ENCODE results near the gene CD2BP2.
A peak's percentile ranks its signal among the peaks of the same experiment; 100 is the strongest.

The CD2BP2 gene

DNA sequence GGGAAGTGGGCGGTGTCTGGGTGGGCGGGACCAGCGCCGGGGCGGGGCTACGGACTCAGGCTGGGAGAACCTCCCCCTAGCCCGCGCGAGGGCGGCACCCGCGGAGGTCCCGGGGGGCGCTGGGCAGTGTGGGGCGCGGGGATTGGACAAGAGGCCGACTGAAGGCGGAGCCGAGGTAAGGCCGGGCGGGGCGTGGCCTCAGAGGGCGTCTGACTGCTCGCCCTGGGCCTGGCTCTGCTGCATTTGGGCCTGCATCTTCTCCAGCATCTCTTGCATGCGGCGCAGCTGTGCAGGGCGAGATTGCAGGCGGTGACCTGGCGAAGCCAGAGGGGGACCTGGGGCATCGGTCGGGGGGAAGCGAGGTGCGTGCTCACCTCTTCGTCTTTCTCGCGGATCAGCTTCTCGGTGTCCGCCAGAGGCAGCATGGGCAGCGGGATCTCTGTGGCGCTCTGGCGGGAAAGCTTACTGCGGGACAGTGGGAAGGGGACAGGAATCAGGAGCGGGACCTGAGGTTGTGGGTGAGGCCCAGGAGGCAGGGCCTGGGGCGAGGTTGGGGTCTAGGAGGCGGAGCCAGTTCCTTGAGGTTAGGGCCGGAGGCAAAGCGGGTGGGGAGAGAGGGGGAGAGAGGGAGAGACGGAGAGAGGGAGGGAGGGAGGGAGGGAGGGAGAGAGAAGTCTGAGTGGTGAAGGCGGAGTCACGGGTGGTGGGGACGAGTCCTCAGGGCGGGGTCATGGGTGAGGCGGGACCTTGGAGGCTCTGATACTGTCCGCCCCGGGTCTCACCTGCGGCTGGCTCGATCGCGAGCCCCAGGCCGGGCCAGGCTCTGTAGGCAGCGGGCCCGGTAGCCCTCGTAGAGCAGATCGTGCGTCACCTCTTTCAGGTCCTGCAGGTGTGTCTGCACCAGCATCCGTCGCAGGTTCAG, 23.4 kb upstream of the CD2BP2 start:
- DNase-seq (ENCODE audit: low read depth), result peak; percentile 95

DNA sequence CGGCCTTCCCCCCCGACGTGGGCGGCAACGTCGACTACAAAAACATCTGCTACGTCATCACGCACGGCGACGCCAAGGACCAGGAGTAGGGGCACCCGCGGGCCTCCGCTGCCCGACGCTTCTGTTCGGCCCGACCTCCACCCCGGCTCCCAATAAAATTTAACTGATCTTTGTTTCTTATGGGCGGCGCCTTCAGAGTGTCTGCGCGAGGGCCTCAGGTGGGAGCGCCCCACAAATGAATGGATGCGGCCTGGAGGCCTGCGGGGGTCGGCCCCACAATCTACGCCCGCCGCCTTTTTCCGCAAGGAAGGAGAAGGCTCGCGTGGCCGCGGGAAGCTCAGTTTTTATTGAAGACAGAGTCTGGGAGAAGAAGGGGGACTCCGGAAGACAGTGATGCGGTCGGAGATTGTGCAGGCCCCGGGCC, 22.7 kb upstream of the CD2BP2 start:
- DNase-seq (ENCODE audit: low read depth), result peak; percentile 63

DNA sequence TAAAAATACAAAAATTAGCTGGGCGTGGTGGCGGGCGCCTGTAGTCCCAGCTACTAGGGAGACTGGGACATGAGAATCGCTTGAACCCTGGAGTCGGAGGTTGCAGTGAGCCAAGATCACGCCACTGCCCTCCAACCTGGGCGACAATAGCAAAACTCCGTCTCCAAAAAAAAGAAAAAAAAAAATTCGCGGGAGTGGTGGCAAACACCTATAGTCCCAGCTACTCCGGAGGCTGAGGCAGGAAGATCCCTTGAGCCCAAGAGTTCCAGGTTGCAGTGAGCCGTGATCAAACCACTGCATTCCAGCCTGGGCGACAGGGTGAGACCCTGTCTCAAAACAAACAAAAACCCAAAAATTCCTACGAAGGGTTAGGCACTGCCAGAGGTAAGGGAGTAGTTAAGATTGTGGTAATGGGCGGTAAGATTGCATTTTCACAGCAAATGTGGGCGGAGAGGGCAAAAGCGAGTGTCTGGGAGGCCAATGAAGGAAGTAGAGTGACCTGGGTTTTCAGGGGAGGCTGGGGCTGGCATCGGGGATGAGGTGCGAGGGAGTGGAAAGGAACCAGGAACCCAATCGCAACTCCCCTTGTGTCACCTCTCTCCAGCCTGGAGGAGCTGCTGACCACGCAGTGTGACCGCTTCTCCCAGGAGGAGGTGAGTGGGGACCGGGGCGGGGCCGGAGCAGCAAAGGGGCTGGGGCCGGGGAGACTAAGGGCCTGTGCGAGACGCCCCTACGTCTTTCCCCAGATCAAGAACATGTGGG, 22.1 kb upstream of the CD2BP2 start:
- no peak for DNase-seq (ENCODE audit: low read depth)

DNA sequence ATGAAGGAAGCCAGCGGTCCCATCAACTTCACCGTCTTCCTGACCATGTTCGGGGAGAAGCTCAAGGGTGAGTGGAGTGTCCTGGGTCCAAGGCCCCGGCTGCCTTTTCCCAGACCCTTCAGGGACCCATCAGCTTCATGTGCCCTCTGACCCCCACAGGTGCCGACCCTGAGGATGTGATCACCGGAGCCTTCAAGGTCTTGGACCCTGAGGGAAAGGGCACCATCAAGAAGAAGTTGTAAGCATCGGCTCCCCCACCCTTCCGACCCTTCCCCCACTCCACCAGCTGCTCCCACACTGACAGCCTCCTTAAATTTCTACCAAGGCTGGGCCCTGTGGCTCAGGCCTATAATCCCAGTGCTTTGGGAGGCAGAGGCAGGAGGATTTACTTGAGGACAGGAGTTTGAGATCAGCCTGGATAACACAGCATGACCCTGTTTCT, 21.4 kb upstream of the CD2BP2 start:
- no peak for DNase-seq (ENCODE audit: low read depth)

DNA sequence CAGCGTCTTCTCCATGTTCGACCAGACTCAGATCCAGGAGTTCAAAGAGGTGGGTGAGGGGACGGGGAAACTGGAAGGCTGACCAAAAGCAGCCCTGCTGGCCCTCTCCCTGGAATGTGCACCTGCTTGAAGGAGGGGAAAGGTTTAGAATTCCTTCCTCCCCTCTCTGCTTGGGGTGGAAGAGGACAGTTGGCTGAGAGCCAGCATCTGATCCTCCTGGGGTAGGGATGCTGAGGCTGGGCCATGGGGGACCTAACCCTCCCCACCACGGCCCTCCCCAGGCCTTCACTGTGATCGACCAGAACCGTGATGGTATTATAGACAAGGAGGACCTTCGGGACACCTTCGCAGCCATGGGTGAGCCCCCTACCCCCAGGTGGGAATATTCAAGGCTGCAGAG, 20.8 kb upstream of the CD2BP2 start:
- no peak for DNase-seq (ENCODE audit: low read depth)

DNA sequence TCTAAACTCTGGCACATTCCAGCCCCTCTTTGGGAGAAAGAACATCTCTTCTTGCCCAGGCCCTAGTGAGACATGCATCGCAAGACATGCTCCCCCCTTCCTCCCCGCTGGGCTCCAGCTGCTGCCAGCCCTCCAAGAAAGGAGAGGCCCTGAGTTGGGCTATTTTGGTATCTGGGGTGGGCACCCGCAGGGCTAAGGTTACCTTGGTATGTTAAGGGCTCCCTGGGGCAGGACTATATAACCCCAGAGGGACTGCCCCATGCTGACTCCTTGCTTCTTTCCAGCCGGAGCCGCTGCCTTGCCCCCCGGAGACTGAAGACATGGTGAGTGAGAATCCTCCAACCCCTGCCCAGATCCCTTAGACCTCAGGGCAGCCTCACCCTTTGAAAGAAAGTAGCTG, 19.4 kb upstream of the CD2BP2 start, which contains the start of gene MYL11:
MYL11 (plus strand) TSS at position 265 of the 400 bp plus-strand sequence; CDS start at position 321, 56 bp downstream.
- DNase-seq (ENCODE audit: low read depth), result no peak

DNA sequence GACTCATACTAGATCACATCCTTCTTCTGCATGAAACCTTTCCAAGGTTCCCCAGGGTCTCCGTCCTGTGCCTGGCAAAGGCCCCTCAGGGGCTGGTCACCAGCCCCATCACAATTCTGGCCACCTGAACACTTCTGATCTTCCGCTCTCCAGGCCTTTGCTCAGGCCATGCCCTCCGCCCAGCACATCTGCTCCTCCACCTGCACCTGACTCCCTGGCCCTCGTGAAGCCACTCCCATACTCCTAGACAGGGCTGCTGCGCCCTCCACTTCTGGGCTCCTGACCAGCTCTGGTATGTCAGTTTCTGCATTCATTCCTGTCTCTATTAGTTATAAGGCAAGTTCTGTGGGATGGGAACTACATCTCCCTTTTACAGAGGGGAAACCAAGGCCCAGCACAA, 17.6 kb upstream of the CD2BP2 start:
- no peak for DNase-seq (ENCODE audit: low read depth)

DNA sequence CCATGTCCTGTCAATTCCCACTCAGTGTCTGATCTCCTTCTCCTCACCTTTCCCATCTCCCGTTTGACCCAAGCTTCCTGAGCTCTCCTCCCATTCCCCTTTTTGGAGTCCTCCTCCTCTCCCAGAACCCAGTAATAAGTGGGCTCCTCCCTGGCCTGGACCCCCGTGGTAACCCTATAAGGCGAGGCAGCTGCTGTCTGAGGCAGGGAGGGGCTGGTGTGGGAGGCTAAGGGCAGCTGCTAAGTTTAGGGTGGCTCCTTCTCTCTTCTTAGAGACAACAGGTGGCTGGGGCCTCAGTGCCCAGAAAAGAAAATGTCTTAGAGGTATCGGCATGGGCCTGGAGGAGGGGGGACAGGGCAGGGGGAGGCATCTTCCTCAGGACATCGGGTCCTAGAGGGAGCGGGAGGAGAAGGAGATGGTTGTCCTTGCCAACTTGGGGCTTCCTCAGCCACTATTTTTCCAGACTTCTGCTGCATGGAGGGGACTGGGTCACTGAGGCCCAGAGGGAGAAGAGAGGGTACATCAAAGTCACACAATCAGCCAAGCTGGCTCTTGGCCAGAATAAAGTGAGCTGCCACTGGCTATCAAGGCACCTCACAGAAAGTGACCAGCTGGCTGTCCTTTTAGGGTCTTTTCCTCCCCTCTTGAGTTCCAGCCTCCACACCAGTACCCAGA, 17.1 kb upstream of the CD2BP2 start:
- DNase-seq (ENCODE audit: low read depth), result no peak

DNA sequence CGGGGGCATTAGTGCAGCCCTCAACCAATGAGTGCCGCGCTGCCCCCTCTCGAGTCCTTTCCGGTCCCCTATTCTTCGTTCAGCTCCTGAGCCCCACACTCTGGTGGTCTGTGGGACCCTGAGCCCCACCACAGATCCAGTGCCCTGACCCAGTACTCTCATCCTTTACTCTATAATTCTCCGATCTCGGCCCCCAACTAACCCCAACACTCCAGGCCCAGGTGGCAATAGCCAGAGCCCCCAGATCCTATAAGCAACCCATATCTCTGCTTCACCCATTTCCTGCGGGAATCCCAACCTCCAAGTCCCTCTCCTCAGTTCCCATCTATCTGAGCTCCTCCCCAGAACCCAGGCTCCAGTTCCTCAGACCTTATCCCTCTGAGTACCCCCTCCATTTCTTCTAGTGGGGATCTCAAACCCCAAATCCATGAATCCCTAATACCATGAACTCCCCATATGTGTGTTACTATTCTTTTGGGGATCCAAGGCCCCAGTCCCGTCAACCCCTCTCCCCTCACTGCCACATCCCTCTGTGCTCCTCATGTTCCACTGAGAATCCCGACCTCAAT, 16.2 kb upstream of the CD2BP2 start:
- DNase-seq (ENCODE audit: low read depth), result no peak

DNA sequence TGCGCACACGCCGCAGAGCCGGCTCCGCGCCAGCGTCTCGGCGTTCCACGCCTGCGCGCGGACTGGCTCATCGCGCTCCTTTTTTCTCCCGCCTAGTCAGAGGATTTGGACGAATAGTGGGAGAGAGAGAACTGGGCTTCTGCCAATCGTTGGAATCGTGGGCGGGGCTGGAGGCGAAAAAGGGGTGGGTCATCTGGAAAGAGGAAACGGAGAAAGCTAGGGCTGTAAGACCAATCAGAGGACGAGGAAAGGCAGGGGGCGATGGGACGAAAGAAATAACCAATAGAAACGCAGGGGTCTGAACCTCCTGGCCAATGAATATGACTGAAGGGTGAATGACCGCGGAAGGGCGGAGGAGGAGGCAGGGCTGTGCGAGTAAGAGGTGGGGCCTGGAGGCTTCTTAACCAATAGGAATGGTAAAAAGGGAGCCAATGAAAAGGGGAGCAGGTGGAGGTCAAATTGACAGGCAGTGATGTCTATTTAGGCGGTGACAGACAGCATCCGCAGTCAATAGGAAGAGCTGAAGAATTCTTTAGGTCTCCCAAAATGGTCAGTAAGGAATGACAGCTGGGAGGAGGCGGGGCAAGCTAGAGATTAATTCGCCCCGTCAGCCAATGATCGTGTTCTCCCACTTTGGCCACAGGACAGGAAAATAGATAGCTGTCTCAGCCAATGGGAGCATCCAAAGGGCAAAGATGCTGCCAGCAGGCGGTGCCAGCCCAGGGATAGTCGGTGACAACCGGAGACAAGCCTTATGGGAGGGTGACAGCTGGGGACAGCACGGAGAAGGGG, 15.5 kb upstream of the CD2BP2 start, which contains the start of gene TBC1D10B:
TBC1D10B (minus strand) TSS at position 39 of the 792 bp plus-strand sequence. CDS start 311 bp downstream, outside the sequence.
- peak; percentile 100 for DNase-seq (ENCODE audit: low read depth)

DNA sequence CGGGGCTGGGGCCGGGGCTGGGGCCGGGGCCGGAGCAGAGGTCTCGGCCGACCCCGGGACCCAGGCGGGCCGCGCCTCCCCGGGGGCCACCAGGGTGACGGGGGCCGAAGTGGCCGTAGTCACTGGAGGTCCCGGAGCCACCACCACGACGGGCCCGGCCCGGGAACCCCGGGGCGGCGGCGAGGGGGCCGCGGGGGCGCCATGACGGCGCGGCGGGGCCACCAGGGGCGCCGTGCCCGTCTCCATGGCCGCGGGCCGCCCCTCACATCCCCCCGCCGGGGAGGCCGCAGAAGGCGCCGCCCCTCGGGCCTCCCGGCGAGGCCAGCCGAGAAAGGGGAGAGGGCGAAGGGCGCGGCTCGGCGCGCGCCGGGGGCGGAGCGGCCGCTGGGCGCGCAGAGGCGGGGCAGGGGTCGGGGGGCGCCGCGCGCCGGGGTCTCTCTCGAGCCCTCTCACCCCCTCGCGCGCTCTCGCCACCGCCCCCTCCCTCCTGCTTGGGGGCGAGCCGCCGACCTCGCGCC, 14.9 kb upstream of the CD2BP2 start:
- no peak for DNase-seq (ENCODE audit: low read depth)

DNA sequence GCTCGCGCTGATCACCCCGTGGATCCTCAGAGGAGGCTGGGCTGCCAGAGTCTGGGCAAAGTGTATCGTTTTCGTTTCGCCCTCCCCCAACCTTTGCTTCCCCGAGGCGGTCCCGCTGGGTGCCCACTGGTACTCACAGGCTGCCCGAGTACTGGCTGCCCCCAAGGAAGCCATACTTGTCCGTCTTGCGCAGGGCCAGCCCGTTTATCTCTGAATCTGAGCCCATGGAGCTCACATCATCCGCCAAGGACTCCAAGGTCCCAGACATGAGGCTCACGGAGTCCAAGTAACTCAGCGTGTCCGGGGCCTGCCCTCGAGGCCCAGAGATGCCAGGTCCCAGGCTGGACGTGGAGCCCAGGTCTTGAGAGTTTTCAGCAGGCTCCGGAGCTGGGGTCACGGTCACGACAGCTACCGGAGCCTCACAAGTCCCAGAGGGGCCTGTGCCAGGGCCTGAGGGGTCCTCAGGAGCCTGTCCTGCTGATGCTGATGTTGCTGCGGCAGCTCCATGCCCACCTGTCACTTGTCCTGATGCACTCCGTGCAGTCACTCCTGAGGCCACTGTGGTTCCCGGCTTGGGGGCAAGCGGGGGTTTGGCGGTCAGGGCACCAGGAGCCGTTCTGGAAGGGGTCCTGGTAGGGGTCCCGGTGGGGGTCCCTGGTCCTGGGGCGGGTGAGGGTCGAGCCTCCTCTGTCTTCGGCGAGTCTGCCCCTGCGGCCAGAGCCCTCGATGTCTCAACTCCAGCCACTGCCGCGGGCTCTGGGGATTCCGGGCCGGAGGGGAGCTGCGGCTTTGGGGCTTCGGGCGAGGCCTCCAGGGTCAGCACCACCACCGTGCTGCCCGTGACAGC, 14.2 kb upstream of the CD2BP2 start:
- no peak for DNase-seq (ENCODE audit: low read depth)

DNA sequence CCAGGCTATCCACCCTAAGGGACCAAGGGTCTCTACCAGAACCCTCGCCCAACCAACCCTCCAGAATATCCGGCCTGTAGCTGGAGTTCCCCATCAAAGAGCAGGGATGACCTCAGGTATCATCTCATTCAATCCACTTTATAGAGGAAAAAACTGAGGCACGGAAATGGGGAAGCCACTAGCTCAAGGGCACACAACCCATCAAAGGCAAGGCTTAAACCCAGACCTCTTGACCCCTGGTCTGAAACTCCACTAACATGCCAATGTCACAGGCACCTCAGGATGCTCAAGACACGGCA, 13.6 kb upstream of the CD2BP2 start:
- DNase-seq (ENCODE audit: low read depth), result no peak

DNA sequence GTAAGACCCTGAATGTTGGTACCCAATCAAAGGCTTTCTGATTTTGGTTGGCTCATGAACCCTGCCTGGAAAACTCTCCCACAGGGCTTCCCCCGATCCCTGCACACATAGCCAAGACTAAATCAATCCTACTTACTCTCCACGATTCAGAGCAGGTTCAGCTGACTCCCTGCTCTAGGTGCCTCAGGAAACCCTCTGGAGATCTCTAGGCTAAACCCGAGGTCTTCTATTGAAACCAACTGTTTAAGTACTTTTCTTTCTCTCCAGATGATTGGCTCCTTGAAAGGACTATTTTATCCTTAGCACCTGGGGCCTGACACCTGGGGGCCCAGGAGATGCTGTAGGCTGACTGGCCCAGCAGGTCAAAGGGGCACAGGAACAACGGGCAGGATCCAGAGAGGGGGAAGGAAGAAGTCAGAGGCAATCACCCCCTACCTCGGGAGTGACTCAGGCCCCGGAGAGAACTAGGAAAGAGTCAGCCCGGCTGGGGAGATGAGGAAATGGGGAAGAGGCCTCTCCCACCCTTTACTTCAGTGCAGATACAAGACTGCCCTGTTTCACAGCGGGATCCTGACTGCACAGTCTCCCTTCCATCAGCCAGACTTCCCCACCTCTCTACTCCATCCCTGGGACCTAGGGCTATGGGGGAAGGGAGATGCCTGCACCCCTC, 13.1 kb upstream of the CD2BP2 start:
- peak; percentile 32 for DNase-seq (ENCODE audit: low read depth)

DNA sequence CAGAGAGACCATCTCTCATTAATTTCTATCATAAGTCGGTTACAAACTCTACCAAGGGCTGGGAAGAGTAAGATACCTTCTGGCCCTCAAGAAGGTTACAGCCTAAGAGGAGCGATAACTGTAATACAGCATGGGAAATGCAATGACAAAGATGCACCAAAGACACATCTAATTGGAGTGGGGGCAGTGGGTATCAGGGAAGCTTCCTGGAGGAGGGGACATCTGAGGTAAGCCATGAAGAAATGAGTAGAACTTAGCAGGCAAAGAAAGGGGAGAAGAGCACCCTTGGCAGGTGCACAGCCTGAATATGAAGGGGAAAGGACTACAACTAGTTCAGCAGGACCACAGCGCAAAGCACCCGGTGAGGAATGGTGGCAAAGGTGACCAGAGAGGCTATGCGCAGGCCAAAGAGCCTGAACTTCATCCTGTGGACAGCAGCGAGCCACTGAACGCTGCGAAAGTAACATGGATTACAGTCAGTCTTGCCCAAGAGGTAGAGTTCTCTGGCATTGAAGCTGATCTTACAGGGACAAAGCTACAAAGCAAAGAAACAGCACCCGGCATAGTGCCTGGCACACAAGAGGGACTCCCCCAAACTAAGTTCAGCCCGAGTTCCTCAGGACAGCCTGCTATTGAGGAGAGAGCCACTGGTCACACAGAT, 12.4 kb upstream of the CD2BP2 start:
- DNase-seq (ENCODE audit: low read depth), result no peak

DNA sequence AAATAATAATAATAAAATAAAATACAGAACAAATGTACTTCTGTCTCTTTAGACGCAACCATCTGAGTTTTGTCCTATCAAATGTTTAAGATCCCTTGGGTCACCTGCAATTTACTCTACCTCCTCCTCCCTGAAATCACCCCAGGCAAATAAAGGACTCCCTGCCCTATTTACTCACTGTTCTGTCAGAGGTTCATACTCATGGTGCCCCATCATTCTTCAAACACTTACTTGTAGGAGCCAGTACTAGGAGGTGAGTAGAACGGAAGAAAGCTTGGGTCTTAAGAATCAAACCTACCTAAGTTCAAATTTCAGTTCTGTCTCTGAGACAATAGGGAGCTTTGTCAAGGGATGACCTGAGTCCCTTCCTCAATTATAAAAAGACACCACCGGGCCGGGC, 11.4 kb upstream of the CD2BP2 start:
- no peak for DNase-seq (ENCODE audit: low read depth)

DNA sequence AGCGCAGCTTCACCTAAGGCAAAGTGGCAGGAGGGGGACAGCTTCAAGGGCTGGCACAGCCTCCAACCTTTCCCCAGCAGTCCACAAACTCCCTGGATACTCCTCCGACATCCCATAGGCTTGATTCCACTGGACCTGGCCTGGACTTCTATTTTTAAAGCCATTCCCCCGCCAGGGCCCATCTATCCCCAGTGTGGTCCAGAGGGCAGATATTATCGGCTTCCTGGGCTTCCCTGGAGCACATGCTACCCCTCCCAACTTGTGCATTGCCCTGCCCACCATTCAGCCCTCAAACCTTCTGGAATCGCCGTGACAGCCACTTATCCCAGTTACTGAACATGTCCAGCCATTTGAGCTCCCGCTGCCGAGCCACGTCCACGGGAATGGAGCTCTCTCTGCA, 10.1 kb upstream of the CD2BP2 start:
- no peak for DNase-seq (ENCODE audit: low read depth)

DNA sequence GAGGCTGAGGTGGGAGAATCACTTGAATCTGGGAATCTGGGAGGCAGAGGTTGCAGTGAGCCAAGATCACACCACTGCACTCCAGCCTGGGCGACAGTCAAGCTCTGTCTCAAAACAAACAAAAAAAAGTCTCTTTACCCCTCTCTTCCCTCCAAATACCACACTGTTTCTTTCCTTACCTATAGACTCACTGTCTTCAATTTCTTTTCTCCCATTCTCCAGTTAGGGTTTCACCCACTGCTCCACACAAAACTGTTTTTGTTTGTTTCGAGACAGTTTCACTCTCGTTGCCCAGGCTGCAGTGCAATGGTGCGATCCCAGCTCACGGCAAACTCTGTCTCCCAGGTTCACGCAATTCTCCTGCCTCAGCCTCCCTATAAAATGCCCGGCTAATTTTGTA, 6.1 kb upstream of the CD2BP2 start:
- no peak for DNase-seq (ENCODE audit: low read depth)

DNA sequence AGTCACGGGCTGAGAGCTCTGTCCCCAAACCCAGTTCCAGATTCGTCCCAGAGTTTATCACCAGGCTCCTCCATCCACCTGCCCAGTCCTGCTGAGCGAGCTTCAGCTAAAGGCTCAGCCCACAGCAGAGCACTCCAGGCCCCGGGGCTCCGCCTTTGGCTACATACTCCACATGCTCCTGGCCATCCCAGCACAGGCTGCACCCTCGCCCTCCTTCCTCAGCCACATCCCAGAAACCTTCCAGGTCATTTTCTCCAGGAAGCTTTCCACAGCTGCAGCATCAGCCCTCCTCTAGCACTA, 4.7 kb upstream of the CD2BP2 start:
- DNase-seq (ENCODE audit: low read depth), result no peak

All from GM04504 (cell line).